Middle frontal gyrus (tissue), 1 donor: ENCODE results near the gene RPTOR.
"Not testable (repeated sequence)": the region's sequence is repeated elsewhere in the genome, so short reads cannot be mapped to it uniquely, and the experiment has no call there.

Source experiments
- DNase-seq: peaks from one replicate; pipeline ENCODE4 v3.0.0-alpha.2; 2015; ENCODE audit warnings: low spot score; ENCODE audit errors: extremely low spot score

RPTOR gene

DNA sequence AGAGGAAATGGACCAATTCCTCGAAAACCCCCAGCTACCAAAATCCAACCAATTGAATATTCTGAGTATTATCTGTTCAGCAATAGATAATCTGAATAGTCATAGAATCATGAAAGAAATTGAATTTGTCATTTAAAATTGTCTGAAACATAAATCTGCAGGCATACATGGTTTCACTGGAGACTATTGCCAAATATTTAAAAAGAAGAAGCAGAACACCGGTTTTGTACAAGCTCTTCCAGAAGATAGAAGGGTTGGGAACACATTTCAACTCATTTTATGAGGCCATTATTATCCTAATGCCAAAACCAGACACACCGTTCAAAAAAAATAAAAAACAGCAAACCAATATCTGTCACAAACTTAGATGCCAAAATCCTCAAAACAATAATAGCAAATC lies 195.5 kb downstream of the RPTOR start:
- DNase-seq = no peak

- DNase-seq = no peak
Observed at GRCh38 chr17:80742091-80742490, 197.5 kb downstream of the RPTOR start.

DNA sequence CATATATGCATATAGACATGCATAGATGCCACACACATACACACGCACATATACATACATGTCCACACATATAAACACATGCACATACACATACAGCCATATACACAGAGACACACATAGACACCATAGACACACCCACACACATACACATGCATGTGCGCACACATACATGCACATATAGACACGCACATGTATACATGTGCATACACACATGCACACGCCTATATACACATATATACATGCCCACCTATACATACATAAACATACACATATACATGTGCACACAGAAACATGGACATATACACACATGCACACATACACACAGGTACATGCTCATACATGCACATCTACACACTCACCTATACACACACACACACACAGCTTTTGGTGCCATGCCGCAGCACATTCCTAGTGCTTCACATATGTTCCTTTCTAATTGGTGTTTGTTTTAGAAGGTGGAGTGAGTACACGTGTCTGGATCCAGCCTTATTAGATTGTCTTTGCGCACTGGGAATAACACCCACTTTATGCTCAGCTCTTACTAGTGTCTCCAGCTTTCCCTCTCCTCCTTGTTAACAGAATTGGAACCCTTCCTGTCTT lies 198.0 kb downstream of the RPTOR start:
- no peak for DNase-seq

DNA sequence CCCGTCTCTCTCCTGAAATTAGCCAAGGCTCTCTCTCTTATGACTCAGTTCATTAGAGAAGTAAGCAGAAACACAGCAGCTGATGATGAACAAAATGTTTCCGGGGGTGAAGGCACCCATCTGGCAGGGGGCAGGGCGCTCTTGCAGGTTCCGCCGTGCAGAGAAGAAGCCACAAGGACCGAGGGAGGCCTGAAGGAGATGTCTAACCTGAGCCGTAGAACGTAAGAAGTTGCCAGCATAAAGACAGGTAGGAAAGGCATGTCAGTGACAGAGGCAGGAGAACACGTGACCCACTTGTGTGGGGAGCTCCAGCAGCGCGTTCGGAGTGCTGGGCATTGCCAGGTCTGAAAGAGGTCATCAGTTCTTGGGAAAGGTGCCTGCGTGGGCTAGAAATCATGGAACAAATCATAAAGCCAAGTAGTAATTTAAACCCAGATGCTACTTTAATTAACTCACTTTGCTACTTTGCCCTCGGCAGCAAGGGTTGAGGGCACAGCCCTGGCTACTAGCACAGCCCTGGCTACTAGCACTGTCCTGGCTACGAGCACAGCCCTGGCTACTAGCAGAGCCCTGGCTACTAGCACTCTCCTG lies 198.6 kb downstream of the RPTOR start:
- DNase-seq = peak; percentile 39

- DNase-seq = not testable (repeated sequence)
Observed at GRCh38 chr17:80743973-80744372, 199.3 kb downstream of the RPTOR start.

- not testable (repeated sequence) for DNase-seq
Observed at GRCh38 chr17:80744725-80745124, 200.1 kb downstream of the RPTOR start.

DNA sequence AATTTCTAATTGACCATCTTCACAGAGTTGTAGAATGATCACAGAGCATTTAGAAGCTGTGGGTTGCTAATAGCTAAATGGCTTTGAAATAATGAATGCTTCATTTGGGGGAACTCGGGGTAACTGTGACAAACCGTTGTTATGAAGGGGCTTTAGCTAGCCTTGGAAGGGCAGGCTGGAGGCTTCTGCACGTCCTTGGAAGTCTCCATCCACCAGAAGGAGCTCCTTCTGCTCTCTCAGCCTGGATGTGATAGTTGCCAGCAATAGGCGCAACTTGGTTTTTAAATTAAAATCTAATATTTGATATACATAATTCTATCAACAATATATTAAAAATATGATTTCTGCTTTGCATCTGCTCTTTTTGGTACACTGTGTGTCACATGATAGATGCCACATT lies 200.5 kb downstream of the RPTOR start:
- no peak for DNase-seq

- DNase-seq = peak; percentile 18
Observed at GRCh38 chr17:80746262-80746935, 201.8 kb downstream of the RPTOR start.

DNA sequence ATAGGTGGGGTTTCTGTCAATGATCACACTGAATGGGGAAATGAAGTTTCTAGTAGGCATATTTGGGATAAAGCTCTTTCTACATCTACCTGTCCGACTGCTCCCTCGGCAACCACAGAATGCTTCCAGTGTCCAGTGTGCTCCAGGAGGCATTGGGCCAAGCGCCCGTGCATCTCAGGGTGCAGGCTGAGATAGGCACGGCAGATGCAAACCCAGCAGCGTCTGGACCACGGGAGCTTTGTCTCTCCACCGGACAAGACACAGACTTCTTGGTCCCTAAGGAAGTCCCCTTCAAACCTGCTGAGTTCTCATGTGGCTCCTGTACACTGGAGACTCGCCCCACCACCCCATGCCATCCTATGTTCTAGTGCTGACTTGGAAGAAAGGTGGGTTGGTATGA lies 202.8 kb downstream of the RPTOR start:
- DNase-seq = no peak

DNA sequence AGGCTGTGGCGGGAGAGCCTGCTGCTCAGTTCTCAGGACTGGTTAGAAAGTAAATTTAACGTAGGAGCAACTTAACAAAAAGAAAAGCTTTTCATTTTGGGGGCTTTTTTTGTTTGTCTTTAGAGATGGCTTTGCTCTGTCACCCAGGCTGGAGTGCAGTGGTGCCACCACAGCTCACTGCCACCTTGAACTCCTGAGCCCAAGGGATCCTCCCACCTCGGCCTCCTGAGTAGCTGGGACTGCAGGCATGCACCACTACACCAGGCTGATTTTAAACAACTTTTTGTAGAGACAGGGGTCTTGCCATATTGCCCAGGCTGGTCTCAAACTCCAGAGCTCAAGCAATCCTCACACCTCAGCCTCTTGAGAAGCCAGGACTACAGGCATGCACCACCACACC lies 205.0 kb downstream of the RPTOR start:
- no peak for DNase-seq

DNA sequence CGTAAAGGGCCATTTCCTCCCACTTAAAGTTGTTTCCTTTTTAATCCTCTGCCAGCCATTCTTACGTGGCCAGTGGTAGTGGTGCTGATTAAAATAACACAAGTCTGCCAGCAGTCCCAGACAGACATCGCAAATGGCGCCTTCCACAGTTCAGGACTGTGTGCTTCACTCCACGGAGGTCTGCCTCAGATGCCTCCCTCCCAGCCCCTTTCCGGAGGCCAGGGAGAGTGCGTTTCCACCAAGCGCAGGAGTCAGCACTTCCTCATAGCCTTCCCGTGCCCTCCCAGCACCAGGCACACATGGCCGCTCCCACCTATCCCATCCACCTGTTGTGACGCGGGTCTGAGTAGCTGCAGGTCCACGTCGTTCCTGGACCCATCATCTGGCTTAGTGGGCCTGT lies 205.6 kb downstream of the RPTOR start:
- no peak for DNase-seq

GRCh38 chr17:80751070-80751945 lies 206.7 kb downstream of the RPTOR start:
- no peak for DNase-seq

DNA sequence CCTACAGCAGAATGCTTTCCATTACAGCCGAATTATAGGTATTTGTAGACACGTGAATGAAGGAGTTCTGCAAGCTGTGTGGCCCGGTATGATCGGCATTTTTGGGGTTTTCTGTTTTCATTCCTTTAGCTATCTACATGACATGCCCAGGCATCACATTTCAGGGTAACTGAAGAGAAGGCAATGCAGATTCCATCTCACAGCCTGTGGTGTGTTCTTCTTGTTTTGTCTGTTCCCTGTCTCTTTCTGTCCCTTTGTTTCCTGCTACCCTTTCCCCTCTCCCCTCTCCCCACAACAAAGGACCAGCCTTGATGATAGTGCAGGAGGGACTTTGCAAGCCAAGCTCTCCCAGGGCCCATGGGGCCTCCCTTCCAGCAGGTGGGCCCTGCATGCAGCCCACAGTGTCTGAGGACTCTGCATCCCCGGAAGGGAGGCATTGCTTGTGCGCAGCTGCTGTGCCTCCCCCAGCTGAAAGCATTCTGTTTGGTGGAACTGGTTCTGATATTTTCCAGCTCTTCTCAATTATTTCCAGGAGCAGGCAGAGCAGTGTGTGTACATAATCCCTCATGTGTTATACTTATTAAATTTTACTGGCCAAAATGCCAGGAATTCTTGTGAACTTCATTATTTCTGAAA lies 207.4 kb downstream of the RPTOR start:
- no peak for DNase-seq

- DNase-seq = no peak
Observed at GRCh38 chr17:80753685-80754345, 209.2 kb downstream of the RPTOR start.

- DNase-seq = no peak
Observed at GRCh38 chr17:80754846-80755245, 210.2 kb downstream of the RPTOR start.

DNA sequence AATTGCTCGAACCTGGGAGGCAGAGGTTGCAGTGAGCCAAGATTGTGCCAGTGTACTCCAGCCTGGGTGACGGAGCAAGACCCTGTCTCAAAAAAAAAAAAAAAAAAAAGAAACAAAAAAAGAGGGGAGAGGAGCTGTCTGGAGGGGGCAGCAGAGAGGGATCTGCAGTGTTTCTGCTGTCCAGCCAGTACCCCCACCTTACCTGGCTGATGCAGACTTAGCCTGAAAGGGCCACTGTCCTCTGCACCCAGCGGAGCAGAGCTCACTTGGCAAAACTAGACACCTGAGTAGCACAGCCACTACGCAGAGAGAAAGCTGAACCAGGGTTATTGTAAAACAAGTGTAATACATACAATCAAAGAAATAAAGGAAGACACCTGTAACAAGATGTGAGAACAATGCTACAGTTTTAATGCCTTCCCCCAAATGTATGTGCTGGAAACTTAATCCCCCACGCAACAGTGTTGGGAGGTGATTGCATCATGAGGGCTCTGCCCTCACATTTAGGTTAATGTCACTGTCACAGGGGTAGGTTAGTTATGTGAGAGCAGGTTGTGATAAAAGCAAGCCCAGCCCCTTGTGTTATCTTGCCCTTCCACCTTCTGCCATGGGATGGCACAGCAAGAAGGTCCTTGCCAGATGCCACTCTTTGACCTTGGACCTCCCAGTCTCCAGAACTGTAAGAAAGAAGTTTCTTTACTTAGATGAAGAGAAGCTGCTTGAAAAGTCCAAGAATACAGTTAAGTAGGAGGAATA lies 211.2 kb downstream of the RPTOR start:
- DNase-seq = no peak

GRCh38 chr17:80758481-80759376 lies 214.1 kb downstream of the RPTOR start:
- DNase-seq = no peak

- no peak for DNase-seq
Observed at GRCh38 chr17:80759377-80759673, 214.7 kb downstream of the RPTOR start.

DNA sequence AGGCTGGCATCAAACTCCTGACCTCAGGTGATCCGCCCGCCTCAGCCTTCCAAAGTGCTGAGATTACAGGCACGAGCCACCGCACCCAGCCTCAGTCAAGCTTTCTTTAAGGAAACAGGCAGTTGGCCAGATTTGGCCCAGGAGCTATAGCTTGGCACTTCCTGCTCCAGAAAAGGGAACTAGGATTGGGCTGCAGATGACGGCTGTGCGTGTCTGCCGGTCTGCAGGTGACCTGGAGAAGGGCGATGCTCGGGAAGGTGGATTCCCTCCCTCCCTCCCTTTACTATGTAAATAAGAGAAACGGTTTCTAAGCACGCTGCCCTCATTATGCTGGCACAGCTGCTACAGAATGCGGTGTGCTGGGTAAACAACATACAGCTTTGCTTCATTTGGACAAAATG lies 215.9 kb downstream of the RPTOR start:
- no peak for DNase-seq
